C4-2B (cell line): ENCODE measurements around the gene SAMD4B.

Experiments used
- ZFX ChIP-seq: fragments of 450-650 bp; IDR thresholded peaks from 2 replicates; pipeline ENCODE4 v1.6.1; 2017
- TF ChIP-seq, protein P1 (sequence below): fragments of 450-650 bp; conservative IDR thresholded peaks from 2 replicates; pipeline ENCODE4 v1.5.1; 2017; ENCODE audit warnings: mild to moderate bottlenecking

DNA sequence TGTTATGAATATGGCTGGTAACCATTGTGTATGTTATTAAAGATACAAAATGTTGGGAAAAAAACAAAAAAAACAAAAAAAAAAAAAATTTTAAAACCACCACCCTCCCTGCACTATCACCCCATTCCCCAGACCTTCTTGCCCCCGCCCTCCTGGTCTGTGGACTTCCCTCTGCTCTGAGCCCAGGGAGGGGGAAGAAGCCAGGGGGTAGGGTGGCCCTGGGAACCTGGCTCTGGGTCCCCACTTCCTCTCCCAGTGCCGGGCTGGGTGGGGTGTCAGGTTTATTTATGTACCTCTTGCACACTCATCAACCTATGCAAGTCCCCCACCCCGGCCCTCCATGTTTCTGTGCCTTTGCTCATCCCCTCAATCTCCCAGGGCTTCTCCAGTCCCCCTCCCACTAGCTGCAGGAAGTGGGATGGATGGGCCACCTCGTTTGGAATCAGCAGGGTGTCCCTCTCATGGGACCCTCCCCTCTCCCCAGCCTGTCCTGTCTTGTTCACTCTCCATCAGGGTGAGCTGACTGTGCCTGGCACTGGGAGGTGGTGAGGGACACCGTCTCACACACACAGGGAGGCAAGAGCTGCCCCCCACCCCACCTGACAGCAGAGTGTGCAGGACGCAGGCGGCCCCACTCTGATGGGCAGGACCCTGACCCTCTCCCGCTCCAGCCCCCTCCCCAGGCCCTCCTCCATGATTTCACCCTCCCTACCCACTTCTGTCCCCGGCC is 42.8 kb downstream of the SAMD4B start:
- TF ChIP-seq, protein P1, sequence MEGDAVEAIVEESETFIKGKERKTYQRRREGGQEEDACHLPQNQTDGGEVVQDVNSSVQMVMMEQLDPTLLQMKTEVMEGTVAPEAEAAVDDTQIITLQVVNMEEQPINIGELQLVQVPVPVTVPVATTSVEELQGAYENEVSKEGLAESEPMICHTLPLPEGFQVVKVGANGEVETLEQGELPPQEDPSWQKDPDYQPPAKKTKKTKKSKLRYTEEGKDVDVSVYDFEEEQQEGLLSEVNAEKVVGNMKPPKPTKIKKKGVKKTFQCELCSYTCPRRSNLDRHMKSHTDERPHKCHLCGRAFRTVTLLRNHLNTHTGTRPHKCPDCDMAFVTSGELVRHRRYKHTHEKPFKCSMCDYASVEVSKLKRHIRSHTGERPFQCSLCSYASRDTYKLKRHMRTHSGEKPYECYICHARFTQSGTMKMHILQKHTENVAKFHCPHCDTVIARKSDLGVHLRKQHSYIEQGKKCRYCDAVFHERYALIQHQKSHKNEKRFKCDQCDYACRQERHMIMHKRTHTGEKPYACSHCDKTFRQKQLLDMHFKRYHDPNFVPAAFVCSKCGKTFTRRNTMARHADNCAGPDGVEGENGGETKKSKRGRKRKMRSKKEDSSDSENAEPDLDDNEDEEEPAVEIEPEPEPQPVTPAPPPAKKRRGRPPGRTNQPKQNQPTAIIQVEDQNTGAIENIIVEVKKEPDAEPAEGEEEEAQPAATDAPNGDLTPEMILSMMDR: no peak
- TF ChIP-seq ZFX: no peak
